WTC11 (cell line): ENCODE measurements around the gene AJAP1. TPM values are rescaled to one million over a fixed set of nuclear protein-coding genes. Genes with fewer than 3 reads are reported as not detected.

Experiments used
- ATAC-seq: fragments of 200-7000 bp; cut with Tn5 transposase; 2 replicates; pipeline ENCODE4 v1.10.0; 2021; ENCODE audit warnings: mild to moderate bottlenecking, moderate library complexity
- CTCF ChIA-PET: fragments of 300-600 bp; sonication (Branson Sonifier 250); formaldehyde crosslinking; loops from one replicate; lab custom pipeline; 2021; ENCODE audit warnings: antibody characterized with exemption; lab: Charles Lee
- POLR2A ChIA-PET: fragments of 350-600 bp; sonication (Branson Sonifier 250); formaldehyde crosslinking; loops from one replicate; lab custom pipeline; 2021; ENCODE audit warnings: antibody characterized with exemption; lab: Charles Lee
- DNase-seq: peaks from one replicate; pipeline ENCODE4 v3.0.0; 2021; ENCODE audit warnings: low spot score
- H3K27ac Mint-ChIP-seq: 2 replicates; pipeline ENCODE4 v1.8.0; 2021; ENCODE audit warnings: mixed read lengths
- H3K27me3 Mint-ChIP-seq: 2 replicates; pipeline ENCODE4 v1.8.0; 2021; ENCODE audit warnings: low read depth, mild to moderate bottlenecking, moderate library complexity, mixed read lengths
- H3K36me3 Mint-ChIP-seq: 2 replicates; pipeline ENCODE4 v1.8.0; 2021; ENCODE audit warnings: mixed read lengths
- H3K4me1 Mint-ChIP-seq: 2 replicates; pipeline ENCODE4 v1.8.0; 2022; ENCODE audit warnings: mixed read lengths
- H3K4me3 Mint-ChIP-seq: 2 replicates; pipeline ENCODE4 v1.8.0; 2021; ENCODE audit warnings: mild to moderate bottlenecking, moderate library complexity, mixed read lengths
- H3K9me3 Mint-ChIP-seq: 2 replicates; pipeline ENCODE4 v1.8.0; 2021; ENCODE audit warnings: mixed read lengths
- FOXP1 ChIP-seq: sonication (generic); formaldehyde crosslinking; IDR thresholded peaks from 2 replicates; pipeline ENCODE4 v1.8.0; 2022; ENCODE audit warnings: missing genetic modification reagents, mild to moderate bottlenecking, moderate library complexity, borderline replicate concordance
- HMGA2 ChIP-seq: fragments of 250-450 bp; sonication (Bioruptor Pico); IDR thresholded peaks from 2 replicates; pipeline ENCODE4 v1.4.0; 2021; ENCODE audit warnings: mild to moderate bottlenecking, moderate library complexity
- IRF2 ChIP-seq: sonication (generic); formaldehyde crosslinking; IDR thresholded peaks from 2 replicates; pipeline ENCODE4 v1.8.0; 2022; ENCODE audit warnings: low read depth, missing genetic modification reagents, borderline replicate concordance
- MYBL2 ChIP-seq: sonication (generic); formaldehyde crosslinking; IDR thresholded peaks from 2 replicates; pipeline ENCODE4 v1.8.1; 2023; ENCODE audit warnings: mild to moderate bottlenecking, moderate library complexity, missing genetic modification reagents
- NFATC4 ChIP-seq: fragments of 250-450 bp; sonication (Bioruptor Pico); IDR thresholded peaks from 2 replicates; pipeline ENCODE4 v1.9.0; 2021; ENCODE audit warnings: mild to moderate bottlenecking
- NFE2L1 ChIP-seq: sonication (generic); formaldehyde crosslinking; IDR thresholded peaks from 2 replicates; pipeline ENCODE4 v1.8.1; 2023; ENCODE audit warnings: missing genetic modification reagents
- NFYB ChIP-seq: sonication (generic); formaldehyde crosslinking; conservative IDR thresholded peaks from 2 replicates; pipeline ENCODE4 v1.8.0; 2022; ENCODE audit warnings: low read depth, missing genetic modification reagents
- NR2C2 ChIP-seq: sonication (generic); formaldehyde crosslinking; IDR thresholded peaks from 2 replicates; pipeline ENCODE4 v1.8.0; 2022; ENCODE audit warnings: mild to moderate bottlenecking, missing genetic modification reagents
- NR3C1 ChIP-seq: sonication (generic); formaldehyde crosslinking; conservative IDR thresholded peaks from 2 replicates; pipeline ENCODE4 v1.8.1; 2023; ENCODE audit warnings: low read depth, mild to moderate bottlenecking, missing genetic modification reagents
- RELA ChIP-seq: sonication (generic); formaldehyde crosslinking; IDR thresholded peaks from 2 replicates; pipeline ENCODE4 v1.8.1; 2022; ENCODE audit warnings: missing genetic modification reagents, mild to moderate bottlenecking, borderline replicate concordance
- TCF7 ChIP-seq: sonication (generic); formaldehyde crosslinking; IDR thresholded peaks from 2 replicates; pipeline ENCODE4 v1.8.0; 2022; ENCODE audit warnings: mild to moderate bottlenecking, low read depth, missing genetic modification reagents, moderate library complexity
- TP53 ChIP-seq: sonication (generic); formaldehyde crosslinking; IDR thresholded peaks from 2 replicates; pipeline ENCODE4 v1.8.1; 2023; ENCODE audit warnings: mild to moderate bottlenecking, missing genetic modification reagents
- ZNF138 ChIP-seq: sonication (generic); formaldehyde crosslinking; conservative IDR thresholded peaks from 2 replicates; pipeline ENCODE4 v1.8.1; 2022; ENCODE audit warnings: mild to moderate bottlenecking, moderate library complexity, missing genetic modification reagents
- ZNF219 ChIP-seq: sonication (generic); formaldehyde crosslinking; IDR thresholded peaks from 2 replicates; pipeline ENCODE4 v1.8.0; 2023; ENCODE audit warnings: missing genetic modification reagents, mild to moderate bottlenecking, borderline replicate concordance
- ZNF232 ChIP-seq: sonication (generic); formaldehyde crosslinking; IDR thresholded peaks from 2 replicates; pipeline ENCODE4 v1.8.0; 2022; ENCODE audit warnings: mild to moderate bottlenecking, missing genetic modification reagents
- ZNF263 ChIP-seq: sonication (generic); formaldehyde crosslinking; IDR thresholded peaks from 2 replicates; pipeline ENCODE4 v1.8.1; 2022; ENCODE audit warnings: low read depth, mild to moderate bottlenecking, moderate library complexity, missing genetic modification reagents
- ZNF416 ChIP-seq: fragments of 250-450 bp; sonication (Bioruptor Pico); IDR thresholded peaks from 2 replicates; pipeline ENCODE4 v1.9.0; 2021; ENCODE audit warnings: mild to moderate bottlenecking, inconsistent platforms
- ZNF671 ChIP-seq: fragments of 250-450 bp; sonication (Bioruptor Pico); IDR thresholded peaks from 2 replicates; pipeline ENCODE4 v1.8.0; 2021; ENCODE audit warnings: mild to moderate bottlenecking
- total RNA-seq: library from RNA; stranded (reverse); gene quantifications from 3 replicates; pipeline ENCODE4 v1.2.3, GENCODE V29; 2021
- TF ChIP-seq, protein P1 (sequence below): fragments of 250-450 bp; sonication (Bioruptor Pico); IDR thresholded peaks from 2 replicates; pipeline ENCODE4 v1.9.0; 2021; ENCODE audit warnings: moderate library complexity, mild to moderate bottlenecking, inconsistent platforms, borderline replicate concordance
- TF ChIP-seq, protein P2 (sequence below): sonication (generic); formaldehyde crosslinking; IDR thresholded peaks from 2 replicates; pipeline ENCODE4 v1.8.0; 2022; ENCODE audit warnings: mild to moderate bottlenecking, missing genetic modification reagents
- TF ChIP-seq, protein P3 (sequence below): sonication (generic); formaldehyde crosslinking; IDR thresholded peaks from 2 replicates; pipeline ENCODE4 v1.8.1; 2022; ENCODE audit warnings: mild to moderate bottlenecking, moderate library complexity, missing genetic modification reagents
- TF ChIP-seq, protein P4 (sequence below): sonication (generic); formaldehyde crosslinking; IDR thresholded peaks from 2 replicates; pipeline ENCODE4 v1.8.1; 2023; ENCODE audit warnings: mild to moderate bottlenecking, missing genetic modification reagents, borderline replicate concordance
- TF ChIP-seq, protein P5 (sequence below): sonication (generic); formaldehyde crosslinking; conservative IDR thresholded peaks from 2 replicates; pipeline ENCODE4 v1.8.1; 2022; ENCODE audit warnings: mild to moderate bottlenecking, missing genetic modification reagents
- TF ChIP-seq, protein P6 (sequence below): sonication (generic); formaldehyde crosslinking; IDR thresholded peaks from 2 replicates; pipeline ENCODE4 v1.8.0; 2022; ENCODE audit warnings: mild to moderate bottlenecking, missing genetic modification reagents
- TF ChIP-seq, protein P7 (sequence below): sonication (generic); formaldehyde crosslinking; IDR thresholded peaks from 2 replicates; pipeline ENCODE4 v1.8.0; 2023; ENCODE audit warnings: missing genetic modification reagents

Gene AJAP1
- total RNA-seq, 1 experiment from 2014 or later = 2.1 TPM

DNA sequence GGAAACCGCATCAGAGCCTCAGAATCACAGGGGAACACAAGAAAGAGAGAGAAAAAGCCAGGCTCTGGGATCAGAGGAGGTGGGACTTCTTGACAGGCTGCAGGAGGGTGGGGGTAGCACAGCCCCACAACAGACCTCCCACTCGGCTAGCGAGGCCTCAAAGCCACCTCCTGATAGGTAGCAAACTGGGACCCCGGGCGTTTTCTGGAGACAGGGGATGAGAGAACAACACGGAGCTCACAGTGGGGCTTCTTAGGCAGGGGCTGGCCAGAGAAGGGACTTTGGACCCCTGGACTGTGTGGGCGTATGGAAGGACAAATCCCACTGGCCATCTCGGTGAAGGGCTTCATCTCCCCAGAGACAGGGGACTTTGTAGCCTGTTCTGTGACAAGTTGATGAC is 116.3 kb downstream of the AJAP1 start (continued):
- TF ChIP-seq, protein P1, sequence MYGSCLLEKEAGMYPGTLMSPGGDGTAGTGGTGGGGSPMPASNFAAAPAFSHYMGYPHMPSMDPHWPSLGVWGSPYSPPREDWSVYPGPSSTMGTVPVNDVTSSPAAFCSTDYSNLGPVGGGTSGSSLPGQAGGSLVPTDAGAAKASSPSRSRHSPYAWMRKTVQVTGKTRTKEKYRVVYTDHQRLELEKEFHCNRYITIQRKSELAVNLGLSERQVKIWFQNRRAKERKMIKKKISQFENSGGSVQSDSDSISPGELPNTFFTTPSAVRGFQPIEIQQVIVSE = no peak
- TF ChIP-seq ZNF232 (no peak), FOXP1 (no peak), NFYB (CRISPR knock-in tag) (no peak), NR3C1 (no peak), IRF2 (CRISPR knock-in tag) (no peak), ZNF219 (no peak), MYBL2 (CRISPR knock-in tag) (no peak), RELA (CRISPR knock-in tag) (no peak), HMGA2 (no peak), NFE2L1 (CRISPR knock-in tag) (no peak)
- TF ChIP-seq, protein P2, sequence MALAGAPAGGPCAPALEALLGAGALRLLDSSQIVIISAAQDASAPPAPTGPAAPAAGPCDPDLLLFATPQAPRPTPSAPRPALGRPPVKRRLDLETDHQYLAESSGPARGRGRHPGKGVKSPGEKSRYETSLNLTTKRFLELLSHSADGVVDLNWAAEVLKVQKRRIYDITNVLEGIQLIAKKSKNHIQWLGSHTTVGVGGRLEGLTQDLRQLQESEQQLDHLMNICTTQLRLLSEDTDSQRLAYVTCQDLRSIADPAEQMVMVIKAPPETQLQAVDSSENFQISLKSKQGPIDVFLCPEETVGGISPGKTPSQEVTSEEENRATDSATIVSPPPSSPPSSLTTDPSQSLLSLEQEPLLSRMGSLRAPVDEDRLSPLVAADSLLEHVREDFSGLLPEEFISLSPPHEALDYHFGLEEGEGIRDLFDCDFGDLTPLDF (CRISPR knock-in tag) = no peak
- TF ChIP-seq, protein P3, sequence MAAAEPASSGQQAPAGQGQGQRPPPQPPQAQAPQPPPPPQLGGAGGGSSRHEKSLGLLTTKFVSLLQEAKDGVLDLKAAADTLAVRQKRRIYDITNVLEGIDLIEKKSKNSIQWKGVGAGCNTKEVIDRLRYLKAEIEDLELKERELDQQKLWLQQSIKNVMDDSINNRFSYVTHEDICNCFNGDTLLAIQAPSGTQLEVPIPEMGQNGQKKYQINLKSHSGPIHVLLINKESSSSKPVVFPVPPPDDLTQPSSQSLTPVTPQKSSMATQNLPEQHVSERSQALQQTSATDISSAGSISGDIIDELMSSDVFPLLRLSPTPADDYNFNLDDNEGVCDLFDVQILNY = no peak

DNA sequence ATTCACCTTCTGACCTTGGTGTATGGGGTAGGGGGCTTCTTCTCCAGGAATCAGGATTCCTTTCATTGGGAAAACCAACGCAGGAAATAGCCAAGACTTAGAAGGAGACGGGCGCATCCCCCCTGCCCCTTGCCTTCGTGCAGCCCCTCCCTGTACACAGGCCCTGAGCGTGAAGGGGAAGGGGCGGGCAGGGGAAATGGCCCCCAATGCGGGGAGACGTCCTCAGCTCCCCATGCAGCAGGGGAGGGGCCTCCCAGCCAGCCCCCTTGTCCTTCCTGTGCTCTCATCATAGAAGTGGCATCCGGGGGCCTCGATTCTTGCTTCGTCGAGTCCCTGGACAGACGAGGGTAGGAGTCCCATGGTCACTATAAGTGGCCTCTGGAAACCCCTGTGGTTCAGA is 116.9 kb downstream of the AJAP1 start:
- no peaks in the 10 kb centered on the region for H3K4me1 Mint-ChIP-seq
- ChIA-PET CTCF (no interaction called here), POLR2A (no interaction called here)
- H3K9me3 Mint-ChIP-seq = peaks cover 25% of the 10 kb centered on the region
- H3K4me3 Mint-ChIP-seq = no peak overlapping the region
- no peak overlapping the region for H3K27ac Mint-ChIP-seq
- H3K36me3 Mint-ChIP-seq = peaks cover 41% of the 10 kb centered on the region
- ATAC-seq (no peak), DNase-seq (no peak)
- peaks cover 8% of the 10 kb centered on the region for H3K27me3 Mint-ChIP-seq
- TF ChIP-seq NFATC4 (no peak), NFE2L1 (CRISPR knock-in tag) (no peak), NR3C1 (no peak), ZNF671 (CRISPR knock-in tag) (no peak)
- TF ChIP-seq, protein P4, sequence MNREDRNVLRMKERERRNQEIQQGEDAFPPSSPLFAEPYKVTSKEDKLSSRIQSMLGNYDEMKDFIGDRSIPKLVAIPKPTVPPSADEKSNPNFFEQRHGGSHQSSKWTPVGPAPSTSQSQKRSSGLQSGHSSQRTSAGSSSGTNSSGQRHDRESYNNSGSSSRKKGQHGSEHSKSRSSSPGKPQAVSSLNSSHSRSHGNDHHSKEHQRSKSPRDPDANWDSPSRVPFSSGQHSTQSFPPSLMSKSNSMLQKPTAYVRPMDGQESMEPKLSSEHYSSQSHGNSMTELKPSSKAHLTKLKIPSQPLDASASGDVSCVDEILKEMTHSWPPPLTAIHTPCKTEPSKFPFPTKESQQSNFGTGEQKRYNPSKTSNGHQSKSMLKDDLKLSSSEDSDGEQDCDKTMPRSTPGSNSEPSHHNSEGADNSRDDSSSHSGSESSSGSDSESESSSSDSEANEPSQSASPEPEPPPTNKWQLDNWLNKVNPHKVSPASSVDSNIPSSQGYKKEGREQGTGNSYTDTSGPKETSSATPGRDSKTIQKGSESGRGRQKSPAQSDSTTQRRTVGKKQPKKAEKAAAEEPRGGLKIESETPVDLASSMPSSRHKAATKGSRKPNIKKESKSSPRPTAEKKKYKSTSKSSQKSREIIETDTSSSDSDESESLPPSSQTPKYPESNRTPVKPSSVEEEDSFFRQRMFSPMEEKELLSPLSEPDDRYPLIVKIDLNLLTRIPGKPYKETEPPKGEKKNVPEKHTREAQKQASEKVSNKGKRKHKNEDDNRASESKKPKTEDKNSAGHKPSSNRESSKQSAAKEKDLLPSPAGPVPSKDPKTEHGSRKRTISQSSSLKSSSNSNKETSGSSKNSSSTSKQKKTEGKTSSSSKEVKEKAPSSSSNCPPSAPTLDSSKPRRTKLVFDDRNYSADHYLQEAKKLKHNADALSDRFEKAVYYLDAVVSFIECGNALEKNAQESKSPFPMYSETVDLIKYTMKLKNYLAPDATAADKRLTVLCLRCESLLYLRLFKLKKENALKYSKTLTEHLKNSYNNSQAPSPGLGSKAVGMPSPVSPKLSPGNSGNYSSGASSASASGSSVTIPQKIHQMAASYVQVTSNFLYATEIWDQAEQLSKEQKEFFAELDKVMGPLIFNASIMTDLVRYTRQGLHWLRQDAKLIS = no peak
- TF ChIP-seq, protein P1 = no peak

DNA sequence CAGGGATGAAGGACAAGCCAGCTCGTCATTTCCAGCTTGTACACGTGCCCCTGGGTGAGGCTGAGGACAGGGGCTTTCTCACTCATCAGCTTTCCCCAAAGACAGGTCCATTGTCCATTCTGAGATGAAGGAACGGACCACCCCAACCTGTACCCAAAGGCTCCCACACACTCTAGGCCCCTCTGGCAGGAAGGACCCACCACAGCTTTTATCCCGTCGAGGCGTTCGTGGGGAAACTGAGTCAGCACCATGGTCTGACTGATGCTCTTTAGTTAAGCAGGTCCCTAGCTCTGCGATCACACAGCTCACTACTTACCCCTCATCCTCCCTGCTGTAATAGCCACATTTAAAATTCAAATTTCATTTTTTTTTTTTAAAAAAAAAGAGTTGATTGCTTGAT is 117.3 kb downstream of the AJAP1 start:
- Mint-ChIP-seq H3K36me3 (peaks cover 43% of the 10 kb centered on the region), H3K27ac (no peak overlapping the region), H3K27me3 (peaks cover 8% of the 10 kb centered on the region), H3K9me3 (peaks cover 26% of the 10 kb centered on the region), H3K4me1 (no peaks in the 10 kb centered on the region), H3K4me3 (no peak overlapping the region)
- no peak for DNase-seq
- ChIA-PET POLR2A (no interaction called here), CTCF (no interaction called here)
- no peak for ATAC-seq
- TF ChIP-seq ZNF416 (CRISPR knock-in tag) (no peak), TP53 (CRISPR knock-in tag) (no peak), TCF7 (no peak), ZNF138 (CRISPR knock-in tag) (no peak), ZNF263 (CRISPR knock-in tag) (no peak), NR2C2 (no peak), ZNF671 (CRISPR knock-in tag) (no peak), ZNF232 (no peak)
- TF ChIP-seq, protein P5, sequence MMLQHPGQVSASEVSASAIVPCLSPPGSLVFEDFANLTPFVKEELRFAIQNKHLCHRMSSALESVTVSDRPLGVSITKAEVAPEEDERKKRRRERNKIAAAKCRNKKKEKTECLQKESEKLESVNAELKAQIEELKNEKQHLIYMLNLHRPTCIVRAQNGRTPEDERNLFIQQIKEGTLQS (CRISPR knock-in tag) = no peak
- TF ChIP-seq, protein P6, sequence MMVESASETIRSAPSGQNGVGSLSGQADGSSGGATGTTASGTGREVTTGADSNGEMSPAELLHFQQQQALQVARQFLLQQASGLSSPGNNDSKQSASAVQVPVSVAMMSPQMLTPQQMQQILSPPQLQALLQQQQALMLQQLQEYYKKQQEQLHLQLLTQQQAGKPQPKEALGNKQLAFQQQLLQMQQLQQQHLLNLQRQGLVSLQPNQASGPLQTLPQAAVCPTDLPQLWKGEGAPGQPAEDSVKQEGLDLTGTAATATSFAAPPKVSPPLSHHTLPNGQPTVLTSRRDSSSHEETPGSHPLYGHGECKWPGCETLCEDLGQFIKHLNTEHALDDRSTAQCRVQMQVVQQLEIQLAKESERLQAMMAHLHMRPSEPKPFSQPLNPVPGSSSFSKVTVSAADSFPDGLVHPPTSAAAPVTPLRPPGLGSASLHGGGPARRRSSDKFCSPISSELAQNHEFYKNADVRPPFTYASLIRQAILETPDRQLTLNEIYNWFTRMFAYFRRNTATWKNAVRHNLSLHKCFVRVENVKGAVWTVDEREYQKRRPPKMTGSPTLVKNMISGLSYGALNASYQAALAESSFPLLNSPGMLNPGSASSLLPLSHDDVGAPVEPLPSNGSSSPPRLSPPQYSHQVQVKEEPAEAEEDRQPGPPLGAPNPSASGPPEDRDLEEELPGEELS (CRISPR knock-in tag) = no peak
- TF ChIP-seq, protein P7, sequence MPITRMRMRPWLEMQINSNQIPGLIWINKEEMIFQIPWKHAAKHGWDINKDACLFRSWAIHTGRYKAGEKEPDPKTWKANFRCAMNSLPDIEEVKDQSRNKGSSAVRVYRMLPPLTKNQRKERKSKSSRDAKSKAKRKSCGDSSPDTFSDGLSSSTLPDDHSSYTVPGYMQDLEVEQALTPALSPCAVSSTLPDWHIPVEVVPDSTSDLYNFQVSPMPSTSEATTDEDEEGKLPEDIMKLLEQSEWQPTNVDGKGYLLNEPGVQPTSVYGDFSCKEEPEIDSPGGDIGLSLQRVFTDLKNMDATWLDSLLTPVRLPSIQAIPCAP (CRISPR knock-in tag) = no peak
